NCI-H2107 (cell line): Measurements from ENCODE around the gene CCNI.

ENCODE experiments used
- DNase-seq: peaks from one replicate; lab custom pipeline; 2025; lab: John Stamatoyannopoulos, UW

The CCNI gene

GRCh38 chr4:77002321-77003107, 73.3 kb downstream of the CCNI start:
- DNase-seq = no peak

DNA sequence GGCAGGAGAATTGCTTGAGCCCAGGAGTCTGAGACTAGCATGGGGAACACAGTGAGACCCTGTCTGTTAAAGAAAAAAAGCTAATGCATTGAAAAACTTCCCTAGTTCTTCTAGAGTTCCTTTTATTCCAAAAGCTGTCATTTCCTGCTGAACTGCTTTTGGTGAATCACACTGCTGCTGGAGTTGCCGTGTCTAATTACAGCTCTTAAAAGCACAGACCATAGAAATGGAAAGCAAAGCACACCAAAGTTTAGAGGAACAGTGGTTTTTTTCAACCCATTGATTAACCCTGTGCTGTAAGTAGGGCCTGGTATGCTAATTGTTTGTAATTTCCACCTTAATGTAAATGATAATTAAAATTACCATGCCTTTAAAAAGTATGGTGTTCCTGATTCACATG, 73.9 kb downstream of the CCNI start:
- peak; percentile 6 for DNase-seq

GRCh38 chr4:76998251-76998901, 77.4 kb downstream of the CCNI start:
- no peak for DNase-seq

DNA sequence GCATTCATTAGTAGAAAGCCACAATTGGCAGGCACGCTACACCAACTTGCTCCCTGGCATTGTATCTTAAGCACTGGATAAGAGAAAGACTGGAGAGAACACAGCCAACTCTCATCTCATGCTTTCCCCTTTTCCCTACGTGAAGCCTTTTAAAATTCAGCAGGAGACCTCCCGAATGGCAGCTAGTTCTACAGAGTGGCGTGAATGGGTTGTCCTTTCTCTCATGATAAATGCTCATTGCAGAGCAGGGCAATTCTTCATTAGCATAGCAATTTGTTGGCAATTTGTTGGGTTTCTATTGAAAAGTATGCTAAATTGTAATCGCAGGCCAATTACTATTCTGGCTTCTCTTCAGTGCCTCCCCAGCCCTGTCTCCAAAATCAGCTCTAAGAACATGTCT, 78.3 kb downstream of the CCNI start:
- no peak for DNase-seq
